H1 (cell line): ENCODE results near the gene KRT5. TPM values are rescaled to one million over a fixed set of nuclear protein-coding genes. Genes with fewer than 3 reads are reported as not detected.

Source experiments
- EZH2 ChIP-seq: fragments of 200-600 bp; sonication (generic); IDR thresholded peaks from 2 replicates; pipeline ENCODE4 v1.7.1; 2012; ENCODE audit warnings: low read depth, mild to moderate bottlenecking, moderate library complexity, low read length, inconsistent platforms; ENCODE audit not compliant: severe bottlenecking
- JUND ChIP-seq: IDR thresholded peaks from 2 replicates; pipeline ENCODE4 v1.6.1; 2011; ENCODE audit warnings: mild to moderate bottlenecking, improper control_type of control experiment, low read length
- RXRA ChIP-seq: IDR thresholded peaks from 2 replicates; pipeline ENCODE4 v1.6.1; 2011; ENCODE audit warnings: low read depth, mild to moderate bottlenecking, low read length, moderate library complexity; ENCODE audit not compliant: insufficient read depth
- SP1 ChIP-seq: IDR thresholded peaks from 2 replicates; pipeline ENCODE4 v1.6.1; 2011; ENCODE audit warnings: low read depth, low read length
- polyA plus RNA-seq, 7 experiments: library from polyadenylated mRNA; depleted of rRNA in 3 of 7; stranded (reverse) in 5 of 7; unstranded in 2 of 7; fragments of >200 nt in 5 of 7; fragments of 200-250 nt in 2 of 7; gene quantifications; 1 replicate in 5 of 7; 2 replicates in 1 of 7; 4 replicates in 1 of 7; pipeline versions ENCODE4 v1.2.1 to v1.2.3, GENCODE V29; 2011 to 2013; ENCODE audit warnings: missing spikeins in 2 of 7, mixed read lengths in 2 of 7
- total RNA-seq: library from RNA; stranded (reverse); fragmentation: NEBNext Ultra II Directional; extraction: Animal tissue kit (Norgen Biotek cat#: 25700); gene quantifications from 2 replicates; pipeline ENCODE4 v1.2.1, GENCODE V29; 2021
- TF ChIP-seq, protein P1 (sequence below): fragments of 300-600 bp; sonication (generic); IDR thresholded peaks from 2 replicates; pipeline ENCODE4 v1.7.1; 2012; ENCODE audit warnings: low read length, moderate library complexity, mild to moderate bottlenecking, inconsistent platforms; ENCODE audit not compliant: insufficient replicate concordance
- TF ChIP-seq, protein P2 (sequence below), 3 experiments: IDR thresholded peaks; 1 replicate in 2 of 3; 2 replicates in 1 of 3; pipeline versions ENCODE4 v1.5.1 to v1.6.1; 2011; ENCODE audit warnings: low read length in 3 of 3, mild to moderate bottlenecking in 3 of 3, inconsistent platforms in 2 of 3, low read depth in 1 of 3, moderate library complexity in 1 of 3; ENCODE audit not compliant: insufficient read depth in 1 of 3; ENCODE audit errors: control extremely low read depth in 1 of 3
- TF ChIP-seq, protein P3 (sequence below): IDR thresholded peaks from 2 replicates; pipeline ENCODE4 v1.6.1; 2011; ENCODE audit warnings: low read length, improper control_type of control experiment

KRT5 gene
- total and polyA plus RNA-seq, 2 of the 8 experiments (the other 6 are each of a cell fraction or from before 2014, with no cell fraction given), result 0.18 TPM; not detected in 1

DNA sequence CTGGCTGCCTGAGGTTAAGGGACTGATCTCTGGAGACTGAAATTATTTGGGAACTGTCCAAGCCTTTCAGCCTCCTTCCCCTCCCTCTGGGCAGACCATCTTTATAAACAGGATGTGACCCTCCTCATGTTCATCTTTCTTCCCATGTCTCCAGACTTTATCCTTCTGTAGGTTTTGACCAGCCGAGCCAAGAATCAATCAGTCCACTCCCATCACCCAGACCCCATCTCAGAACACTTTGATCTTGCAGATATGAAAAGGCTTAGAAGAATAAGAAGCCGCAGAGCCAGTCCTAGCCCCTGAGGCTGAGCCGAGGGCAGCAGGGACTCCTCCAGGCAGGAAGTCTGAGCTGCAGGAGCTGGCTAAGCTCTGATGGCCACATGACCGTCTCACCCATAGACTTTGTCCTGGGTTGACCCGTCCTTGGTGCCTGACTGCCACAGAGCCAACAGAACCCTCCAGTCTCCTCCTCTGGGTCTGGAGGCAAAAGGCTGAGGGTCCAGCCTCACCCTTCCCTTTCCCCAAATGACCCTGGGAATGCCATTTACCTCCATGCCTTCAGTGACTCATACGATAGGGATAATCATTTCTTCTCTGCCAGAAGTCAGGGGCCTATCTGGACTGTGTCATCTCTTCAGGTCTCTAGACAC is 31.1 kb upstream of the KRT5 start (continued):
- TF ChIP-seq, protein P1, sequence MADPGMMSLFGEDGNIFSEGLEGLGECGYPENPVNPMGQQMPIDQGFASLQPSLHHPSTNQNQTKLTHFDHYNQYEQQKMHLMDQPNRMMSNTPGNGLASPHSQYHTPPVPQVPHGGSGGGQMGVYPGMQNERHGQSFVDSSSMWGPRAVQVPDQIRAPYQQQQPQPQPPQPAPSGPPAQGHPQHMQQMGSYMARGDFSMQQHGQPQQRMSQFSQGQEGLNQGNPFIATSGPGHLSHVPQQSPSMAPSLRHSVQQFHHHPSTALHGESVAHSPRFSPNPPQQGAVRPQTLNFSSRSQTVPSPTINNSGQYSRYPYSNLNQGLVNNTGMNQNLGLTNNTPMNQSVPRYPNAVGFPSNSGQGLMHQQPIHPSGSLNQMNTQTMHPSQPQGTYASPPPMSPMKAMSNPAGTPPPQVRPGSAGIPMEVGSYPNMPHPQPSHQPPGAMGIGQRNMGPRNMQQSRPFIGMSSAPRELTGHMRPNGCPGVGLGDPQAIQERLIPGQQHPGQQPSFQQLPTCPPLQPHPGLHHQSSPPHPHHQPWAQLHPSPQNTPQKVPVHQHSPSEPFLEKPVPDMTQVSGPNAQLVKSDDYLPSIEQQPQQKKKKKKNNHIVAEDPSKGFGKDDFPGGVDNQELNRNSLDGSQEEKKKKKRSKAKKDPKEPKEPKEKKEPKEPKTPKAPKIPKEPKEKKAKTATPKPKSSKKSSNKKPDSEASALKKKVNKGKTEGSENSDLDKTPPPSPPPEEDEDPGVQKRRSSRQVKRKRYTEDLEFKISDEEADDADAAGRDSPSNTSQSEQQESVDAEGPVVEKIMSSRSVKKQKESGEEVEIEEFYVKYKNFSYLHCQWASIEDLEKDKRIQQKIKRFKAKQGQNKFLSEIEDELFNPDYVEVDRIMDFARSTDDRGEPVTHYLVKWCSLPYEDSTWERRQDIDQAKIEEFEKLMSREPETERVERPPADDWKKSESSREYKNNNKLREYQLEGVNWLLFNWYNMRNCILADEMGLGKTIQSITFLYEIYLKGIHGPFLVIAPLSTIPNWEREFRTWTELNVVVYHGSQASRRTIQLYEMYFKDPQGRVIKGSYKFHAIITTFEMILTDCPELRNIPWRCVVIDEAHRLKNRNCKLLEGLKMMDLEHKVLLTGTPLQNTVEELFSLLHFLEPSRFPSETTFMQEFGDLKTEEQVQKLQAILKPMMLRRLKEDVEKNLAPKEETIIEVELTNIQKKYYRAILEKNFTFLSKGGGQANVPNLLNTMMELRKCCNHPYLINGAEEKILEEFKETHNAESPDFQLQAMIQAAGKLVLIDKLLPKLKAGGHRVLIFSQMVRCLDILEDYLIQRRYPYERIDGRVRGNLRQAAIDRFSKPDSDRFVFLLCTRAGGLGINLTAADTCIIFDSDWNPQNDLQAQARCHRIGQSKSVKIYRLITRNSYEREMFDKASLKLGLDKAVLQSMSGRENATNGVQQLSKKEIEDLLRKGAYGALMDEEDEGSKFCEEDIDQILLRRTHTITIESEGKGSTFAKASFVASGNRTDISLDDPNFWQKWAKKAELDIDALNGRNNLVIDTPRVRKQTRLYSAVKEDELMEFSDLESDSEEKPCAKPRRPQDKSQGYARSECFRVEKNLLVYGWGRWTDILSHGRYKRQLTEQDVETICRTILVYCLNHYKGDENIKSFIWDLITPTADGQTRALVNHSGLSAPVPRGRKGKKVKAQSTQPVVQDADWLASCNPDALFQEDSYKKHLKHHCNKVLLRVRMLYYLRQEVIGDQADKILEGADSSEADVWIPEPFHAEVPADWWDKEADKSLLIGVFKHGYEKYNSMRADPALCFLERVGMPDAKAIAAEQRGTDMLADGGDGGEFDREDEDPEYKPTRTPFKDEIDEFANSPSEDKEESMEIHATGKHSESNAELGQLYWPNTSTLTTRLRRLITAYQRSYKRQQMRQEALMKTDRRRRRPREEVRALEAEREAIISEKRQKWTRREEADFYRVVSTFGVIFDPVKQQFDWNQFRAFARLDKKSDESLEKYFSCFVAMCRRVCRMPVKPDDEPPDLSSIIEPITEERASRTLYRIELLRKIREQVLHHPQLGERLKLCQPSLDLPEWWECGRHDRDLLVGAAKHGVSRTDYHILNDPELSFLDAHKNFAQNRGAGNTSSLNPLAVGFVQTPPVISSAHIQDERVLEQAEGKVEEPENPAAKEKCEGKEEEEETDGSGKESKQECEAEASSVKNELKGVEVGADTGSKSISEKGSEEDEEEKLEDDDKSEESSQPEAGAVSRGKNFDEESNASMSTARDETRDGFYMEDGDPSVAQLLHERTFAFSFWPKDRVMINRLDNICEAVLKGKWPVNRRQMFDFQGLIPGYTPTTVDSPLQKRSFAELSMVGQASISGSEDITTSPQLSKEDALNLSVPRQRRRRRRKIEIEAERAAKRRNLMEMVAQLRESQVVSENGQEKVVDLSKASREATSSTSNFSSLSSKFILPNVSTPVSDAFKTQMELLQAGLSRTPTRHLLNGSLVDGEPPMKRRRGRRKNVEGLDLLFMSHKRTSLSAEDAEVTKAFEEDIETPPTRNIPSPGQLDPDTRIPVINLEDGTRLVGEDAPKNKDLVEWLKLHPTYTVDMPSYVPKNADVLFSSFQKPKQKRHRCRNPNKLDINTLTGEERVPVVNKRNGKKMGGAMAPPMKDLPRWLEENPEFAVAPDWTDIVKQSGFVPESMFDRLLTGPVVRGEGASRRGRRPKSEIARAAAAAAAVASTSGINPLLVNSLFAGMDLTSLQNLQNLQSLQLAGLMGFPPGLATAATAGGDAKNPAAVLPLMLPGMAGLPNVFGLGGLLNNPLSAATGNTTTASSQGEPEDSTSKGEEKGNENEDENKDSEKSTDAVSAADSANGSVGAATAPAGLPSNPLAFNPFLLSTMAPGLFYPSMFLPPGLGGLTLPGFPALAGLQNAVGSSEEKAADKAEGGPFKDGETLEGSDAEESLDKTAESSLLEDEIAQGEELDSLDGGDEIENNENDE, result no peak
- TF ChIP-seq, protein P2, sequence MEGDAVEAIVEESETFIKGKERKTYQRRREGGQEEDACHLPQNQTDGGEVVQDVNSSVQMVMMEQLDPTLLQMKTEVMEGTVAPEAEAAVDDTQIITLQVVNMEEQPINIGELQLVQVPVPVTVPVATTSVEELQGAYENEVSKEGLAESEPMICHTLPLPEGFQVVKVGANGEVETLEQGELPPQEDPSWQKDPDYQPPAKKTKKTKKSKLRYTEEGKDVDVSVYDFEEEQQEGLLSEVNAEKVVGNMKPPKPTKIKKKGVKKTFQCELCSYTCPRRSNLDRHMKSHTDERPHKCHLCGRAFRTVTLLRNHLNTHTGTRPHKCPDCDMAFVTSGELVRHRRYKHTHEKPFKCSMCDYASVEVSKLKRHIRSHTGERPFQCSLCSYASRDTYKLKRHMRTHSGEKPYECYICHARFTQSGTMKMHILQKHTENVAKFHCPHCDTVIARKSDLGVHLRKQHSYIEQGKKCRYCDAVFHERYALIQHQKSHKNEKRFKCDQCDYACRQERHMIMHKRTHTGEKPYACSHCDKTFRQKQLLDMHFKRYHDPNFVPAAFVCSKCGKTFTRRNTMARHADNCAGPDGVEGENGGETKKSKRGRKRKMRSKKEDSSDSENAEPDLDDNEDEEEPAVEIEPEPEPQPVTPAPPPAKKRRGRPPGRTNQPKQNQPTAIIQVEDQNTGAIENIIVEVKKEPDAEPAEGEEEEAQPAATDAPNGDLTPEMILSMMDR (IDR thresholded peaks at IDR 0.05; ENCODE audit: control extremely low read depth in 1 of 3, insufficient read depth in 1 of 3, low read depth in 1 of 3, low read length in 3 of 3), result no peak
- no peak for TF ChIP-seq SP1
- TF ChIP-seq JUND, result no peak
- TF ChIP-seq, protein P3, sequence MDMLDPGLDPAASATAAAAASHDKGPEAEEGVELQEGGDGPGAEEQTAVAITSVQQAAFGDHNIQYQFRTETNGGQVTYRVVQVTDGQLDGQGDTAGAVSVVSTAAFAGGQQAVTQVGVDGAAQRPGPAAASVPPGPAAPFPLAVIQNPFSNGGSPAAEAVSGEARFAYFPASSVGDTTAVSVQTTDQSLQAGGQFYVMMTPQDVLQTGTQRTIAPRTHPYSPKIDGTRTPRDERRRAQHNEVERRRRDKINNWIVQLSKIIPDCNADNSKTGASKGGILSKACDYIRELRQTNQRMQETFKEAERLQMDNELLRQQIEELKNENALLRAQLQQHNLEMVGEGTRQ, result no peak
- TF ChIP-seq RXRA, result no peak
- TF ChIP-seq EZH2, result no peak
